Measurements from ENCODE around the gene SAMHD1. TPM values are rescaled to one million over a fixed set of nuclear protein-coding genes. Genes with fewer than 3 reads are reported as not detected.
"Not testable (repeated sequence)": the region's sequence is repeated elsewhere in the genome, so short reads cannot be mapped to it uniquely, and the experiment has no call there.

SAMHD1 gene
- total RNA-seq, 1 donor from 2014 or later = 26.7 TPM

DNA sequence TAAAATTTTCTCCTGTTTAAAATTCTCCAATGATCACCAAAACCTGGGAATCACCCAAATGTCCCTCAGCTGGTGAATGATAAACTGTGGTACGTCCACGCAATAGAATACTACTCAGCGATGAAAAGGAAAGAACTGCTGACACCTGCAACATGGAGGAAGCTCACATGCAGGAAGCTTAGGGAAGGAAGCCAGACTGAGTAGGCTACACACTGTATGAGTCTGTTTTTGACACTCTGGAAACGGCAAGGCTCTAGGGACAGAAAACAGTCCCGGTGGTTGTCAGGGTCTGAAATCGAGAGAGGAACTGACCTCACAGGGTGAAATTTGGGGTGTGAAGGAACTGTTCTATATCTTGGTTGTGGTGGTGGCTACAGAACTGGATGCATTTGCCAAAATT is 100.7 kb downstream of the SAMHD1 start:
- no peak for DNase-seq

DNA sequence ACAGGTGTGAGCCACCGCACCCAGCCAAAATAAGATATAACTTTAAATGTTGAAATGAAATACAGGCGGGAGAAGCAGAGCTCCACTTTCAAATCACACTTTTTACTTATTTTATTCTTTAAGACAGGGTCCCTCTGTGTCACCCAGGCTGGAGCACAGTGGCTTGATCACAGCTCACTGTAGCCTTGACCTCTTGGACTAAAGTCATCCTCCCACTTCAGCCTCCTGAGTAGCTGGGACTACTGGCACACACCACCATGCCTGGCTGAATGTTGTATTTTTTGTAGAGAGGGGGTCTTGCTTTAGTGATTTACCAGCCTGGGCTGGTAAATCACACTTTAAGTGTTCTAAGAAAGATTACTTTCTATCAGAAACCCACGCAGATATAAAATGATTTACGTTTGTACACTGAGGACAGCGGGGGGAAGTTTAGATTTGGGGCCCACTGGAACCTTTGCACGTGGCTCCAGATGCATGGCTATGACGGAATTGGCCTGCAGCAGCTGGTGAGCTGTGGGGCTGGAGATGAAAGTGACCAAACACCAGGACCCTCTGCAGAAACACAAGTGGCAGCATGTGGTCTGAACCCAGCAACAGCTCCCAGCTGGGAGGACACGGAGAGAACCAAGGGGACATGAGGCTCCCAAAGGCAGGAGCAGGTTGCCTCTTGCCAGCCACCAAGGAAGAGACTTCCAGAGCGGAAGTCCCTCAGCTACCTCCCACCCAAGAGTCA is 102.0 kb downstream of the SAMHD1 start:
- DNase-seq = no peak

DNA sequence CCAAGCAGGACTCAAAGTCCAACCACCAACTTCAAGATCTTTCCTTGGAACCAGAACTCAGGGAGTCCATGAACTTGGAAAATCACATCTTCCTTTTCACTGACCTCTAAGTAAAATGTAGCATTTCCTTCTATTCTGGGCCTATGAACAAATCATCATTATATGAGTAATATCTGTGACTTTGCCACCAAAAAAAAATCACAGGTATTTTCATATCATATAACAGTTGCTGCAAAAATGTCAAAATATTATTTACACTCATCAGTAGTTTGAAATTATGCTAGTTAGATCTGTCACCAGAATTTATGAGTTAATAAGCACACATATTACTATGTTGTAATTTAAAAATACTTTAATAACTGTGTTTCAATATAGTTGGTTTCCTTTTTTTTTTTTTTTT is 102.8 kb downstream of the SAMHD1 start:
- no peak for DNase-seq

DNA sequence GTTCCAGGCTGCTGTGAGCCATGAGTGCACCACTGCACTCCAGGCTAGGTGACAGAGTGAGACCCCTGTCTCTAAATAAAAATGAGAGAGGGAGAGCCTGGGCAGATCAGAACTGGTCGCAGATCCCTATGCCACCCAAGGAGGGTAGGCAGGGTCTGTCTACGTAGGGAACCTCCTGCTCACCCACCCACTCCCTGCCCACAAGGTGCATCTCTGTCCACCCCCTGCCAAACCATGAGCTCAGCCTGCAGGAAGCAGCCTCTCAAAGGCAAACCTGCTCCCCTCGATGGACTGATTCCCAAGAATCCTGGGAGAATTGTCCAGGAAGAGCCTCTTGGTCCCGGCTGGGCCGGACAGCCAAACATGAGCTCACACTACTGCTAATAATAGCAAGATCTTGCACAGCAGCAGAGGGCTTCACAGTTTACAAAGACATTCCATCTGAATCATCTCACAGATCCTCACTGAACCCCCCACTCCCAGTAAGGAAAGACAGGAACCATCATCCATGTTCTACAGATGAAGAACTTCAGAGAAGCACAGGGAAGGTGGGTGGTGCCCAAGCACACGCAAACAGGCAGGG is 103.3 kb downstream of the SAMHD1 start:
- no peak for DNase-seq

DNA sequence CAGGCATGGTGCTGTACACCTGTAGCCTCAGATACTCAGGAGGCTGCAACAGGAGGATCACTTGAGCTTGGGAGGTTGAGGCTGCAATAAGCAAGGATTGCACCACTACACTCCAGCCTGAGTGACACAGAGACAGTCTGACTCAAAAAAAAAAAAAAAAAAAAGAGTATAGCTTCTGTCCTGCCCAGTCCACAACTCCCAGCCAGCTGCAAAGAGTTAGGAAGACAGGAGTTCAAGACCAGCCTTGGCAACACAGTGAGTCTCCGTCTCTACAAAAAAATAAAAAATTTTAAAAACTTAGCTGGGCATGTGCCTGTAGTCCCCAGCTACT is 103.8 kb downstream of the SAMHD1 start:
- no peak for DNase-seq

DNA sequence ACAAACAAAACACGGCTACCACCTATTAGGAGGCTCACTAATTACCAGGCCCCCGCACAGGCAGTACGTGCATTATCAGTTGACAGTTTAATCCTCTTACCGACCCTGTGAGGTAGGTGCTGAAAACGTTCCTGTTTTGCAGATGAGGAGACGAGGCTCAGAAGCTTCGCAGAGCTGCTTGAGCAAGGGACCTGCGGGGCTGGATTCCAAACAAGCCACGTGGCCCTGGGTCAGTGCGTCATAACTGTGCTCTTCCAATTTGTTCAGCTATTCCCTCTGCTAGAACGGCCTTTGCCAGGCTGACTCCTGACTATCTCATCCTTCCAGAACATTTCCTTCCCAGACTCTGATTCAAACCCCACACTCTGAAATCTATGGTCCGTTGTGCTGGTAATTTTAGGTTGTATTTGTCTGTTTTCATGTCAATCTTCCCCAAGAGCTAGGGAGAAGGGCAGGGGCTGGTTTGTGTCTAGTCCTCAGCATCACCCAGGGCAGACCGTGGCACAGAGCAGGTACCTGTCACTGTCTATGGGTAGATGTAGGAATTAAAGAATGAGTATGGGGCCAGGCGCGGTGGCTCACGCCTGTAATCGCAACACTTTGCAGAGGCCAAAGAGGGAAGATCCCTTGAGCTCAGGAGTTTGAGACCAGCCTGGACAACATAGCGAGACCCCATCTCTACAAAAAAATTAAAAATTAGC is 104.3 kb downstream of the SAMHD1 start:
- peak; percentile 30 for DNase-seq

DNA sequence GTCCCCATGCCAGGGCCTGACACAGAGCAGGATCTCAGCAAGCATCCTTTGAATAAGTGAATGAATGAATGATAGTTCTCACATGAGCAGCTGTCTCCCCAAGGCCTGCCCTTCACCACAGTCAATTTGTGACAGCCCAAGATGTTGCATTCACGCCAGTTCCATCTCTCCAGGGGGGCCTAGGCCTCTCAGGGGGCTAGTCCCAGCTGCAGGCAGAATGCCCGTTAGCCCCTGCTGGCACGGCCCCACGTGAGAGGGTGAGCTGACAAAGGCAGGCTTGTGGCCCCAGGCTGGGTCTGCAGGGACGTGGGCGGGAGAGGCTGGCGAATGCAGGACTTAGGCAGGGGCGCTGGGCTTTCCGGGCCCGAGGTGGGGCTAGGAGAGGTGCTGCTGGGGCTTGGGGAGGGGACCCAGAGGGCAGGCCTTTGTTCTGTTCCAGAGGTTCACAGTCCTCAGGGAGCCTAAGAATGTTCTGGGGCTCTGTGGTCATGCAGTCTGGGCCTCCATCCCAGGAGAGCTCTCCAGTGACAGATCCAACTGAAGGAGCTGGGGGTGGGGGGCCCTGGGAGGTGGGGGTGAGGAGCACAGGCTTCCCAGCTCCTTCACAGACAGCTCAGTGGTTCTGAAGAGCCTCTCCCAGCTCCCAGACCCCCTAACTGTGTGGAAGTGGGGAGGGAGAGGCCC is 106.1 kb downstream of the SAMHD1 start:
- DNase-seq = peak; percentile 38

DNA sequence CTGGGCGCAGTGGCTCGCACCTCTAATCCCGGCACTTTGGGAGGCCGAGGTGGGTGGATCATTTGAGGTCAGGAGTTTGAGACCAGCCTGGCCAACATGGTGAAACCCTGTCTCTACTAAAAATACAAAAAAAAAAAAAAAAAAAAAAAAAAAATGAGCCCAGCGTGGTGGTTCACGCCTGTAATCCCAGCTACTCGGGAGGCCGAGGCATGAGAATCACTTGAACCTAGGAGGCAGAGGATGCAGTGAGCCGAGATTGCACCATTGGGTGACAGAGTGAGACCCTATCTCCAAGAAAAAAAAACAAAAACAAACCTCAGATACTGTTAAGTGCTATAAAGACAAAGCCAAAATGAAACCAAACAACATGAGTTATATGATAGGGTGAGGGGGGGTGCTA is 110.5 kb downstream of the SAMHD1 start:
- DNase-seq = not testable (repeated sequence)

Other genes starting within 250 kb of the SAMHD1 start
- 43.7 TPM for gene NDRG3, start 205.6 kb downstream of the SAMHD1 start, total RNA-seq
- 4.7 TPM for gene DSN1, start 177.9 kb downstream of the SAMHD1 start, total RNA-seq
- gene TLDC2, start 75.6 kb downstream of the SAMHD1 start, total RNA-seq = 0.31 TPM
- 28.5 TPM for gene RBL1, start 144.3 kb upstream of the SAMHD1 start, total RNA-seq
- 105 TPM for gene RPN2, start 227.6 kb upstream of the SAMHD1 start, total RNA-seq
- gene MROH8, start 227.8 kb upstream of the SAMHD1 start, total RNA-seq = 3.0 TPM

Data from occipital lobe (tissue), 2 donors.